COLO668 (cell line): ENCODE data around the gene NKAIN2.
"Not testable (repeated sequence)": the region's sequence is repeated elsewhere in the genome, so short reads cannot be mapped to it uniquely, and the experiment has no call there.

Source experiments
- DNase-seq: peaks from one replicate; lab custom pipeline; 2025; ENCODE audit not compliant: unreplicated experiment; lab: John Stamatoyannopoulos, UW

The NKAIN2 gene

DNA sequence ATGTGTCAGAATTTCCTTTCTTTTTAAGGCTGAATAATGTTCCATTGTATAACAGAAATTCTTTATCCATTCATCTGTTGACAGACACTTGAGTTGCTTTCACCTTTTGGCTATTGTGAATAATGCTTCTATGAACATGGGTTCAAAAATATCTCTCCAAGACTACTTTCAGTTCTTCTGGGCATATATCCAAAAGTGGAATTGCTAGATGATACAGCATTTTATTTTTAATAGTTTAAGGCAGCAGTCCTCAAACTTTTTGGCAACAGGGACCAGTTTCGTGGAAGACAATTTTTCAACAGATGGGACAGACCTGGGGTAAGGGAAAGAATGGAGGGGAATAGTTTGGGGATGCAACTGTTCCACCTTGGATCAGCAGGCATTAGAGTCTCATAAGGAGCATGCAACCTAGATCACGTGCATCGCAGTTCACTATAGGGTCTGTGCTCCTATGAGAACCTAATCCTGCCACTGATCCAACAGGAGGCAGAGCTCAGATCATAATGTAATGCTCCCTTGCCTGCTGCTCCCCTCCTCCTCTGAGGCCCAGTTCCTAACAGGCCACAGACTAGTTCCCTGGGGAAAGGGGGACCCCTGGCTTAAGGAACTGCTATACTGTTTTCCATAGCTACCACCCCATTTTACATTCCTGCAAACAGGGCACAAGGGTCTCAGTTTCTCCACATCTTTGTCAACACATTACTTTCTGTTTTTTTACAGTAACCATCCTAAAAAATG lies 918.6 kb downstream of the NKAIN2 start:
- DNase-seq, result no peak

DNA sequence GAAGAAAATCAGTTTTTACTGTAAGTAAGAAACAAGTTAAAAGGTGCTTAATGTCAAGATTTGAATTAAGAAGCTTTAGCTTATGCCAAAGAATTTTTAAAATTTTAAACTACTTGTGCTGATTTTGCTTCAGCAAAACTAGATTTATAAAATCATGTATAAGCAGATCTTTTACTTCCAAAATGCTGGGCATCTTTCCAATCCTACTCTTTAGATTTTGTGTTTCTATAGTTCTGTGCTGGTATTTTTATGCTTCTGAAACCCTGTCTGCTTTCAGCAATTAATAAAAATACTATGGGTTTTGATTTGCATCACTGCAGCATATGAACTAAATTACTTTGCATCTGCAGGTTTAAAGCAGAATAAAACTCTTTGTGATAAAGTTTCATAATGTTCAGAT lies 920.0 kb downstream of the NKAIN2 start:
- no peak for DNase-seq

DNA sequence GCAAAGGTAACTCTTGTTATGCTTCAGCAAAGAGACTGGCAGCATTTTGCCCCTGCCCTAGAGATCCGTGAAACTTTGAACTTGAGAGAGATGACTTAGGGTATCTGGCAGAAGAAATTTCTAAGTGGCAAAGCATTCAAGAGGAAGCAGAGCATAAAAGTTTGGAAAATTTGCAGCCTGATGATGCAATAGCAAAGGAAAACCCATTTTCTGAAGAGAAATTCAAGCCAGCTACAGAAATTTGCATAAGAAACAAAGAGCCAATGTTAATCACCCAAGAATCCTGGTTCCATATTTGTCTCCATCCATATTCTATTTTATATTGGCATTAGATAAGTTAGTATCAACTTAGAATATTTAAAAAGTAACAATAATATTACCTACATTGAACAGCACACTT lies 934.1 kb downstream of the NKAIN2 start:
- not testable (repeated sequence) for DNase-seq

DNA sequence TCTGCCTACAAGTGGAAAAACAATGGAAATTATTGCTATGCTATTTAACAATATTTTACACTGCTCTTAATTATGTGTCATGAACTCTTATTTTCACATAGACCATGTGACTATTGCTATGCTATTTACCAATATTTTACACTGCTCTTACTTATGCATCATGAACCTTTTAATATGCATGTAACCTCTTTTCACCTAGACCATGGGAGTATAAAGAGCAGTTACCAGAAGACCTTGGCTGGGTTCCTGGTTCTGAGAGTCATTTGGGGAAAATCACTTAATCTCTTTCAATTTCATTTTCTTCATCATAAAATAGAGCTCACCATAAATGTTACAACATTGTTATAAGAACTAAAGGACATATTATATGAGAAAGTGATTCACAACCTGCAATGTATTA lies 934.8 kb downstream of the NKAIN2 start:
- DNase-seq, result no peak

DNA sequence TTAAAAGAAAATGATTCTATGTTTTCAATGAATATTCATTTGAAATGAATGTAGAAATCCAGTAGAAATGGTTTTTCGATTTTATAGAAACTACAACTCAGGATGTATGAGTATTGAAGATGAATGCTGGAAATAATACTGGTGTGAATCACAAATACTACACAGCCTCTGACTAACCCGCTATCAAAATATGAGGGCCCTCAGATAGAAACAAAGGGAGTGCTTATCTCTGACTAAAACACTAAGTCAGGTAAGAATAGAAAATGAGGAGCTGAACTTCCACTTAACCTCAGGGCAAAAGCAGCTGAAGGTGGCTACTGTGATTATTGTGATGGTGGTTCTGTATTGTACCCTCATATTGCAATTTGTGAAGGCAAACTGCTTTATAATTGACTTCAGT lies 937.7 kb downstream of the NKAIN2 start:
- no peak for DNase-seq

DNA sequence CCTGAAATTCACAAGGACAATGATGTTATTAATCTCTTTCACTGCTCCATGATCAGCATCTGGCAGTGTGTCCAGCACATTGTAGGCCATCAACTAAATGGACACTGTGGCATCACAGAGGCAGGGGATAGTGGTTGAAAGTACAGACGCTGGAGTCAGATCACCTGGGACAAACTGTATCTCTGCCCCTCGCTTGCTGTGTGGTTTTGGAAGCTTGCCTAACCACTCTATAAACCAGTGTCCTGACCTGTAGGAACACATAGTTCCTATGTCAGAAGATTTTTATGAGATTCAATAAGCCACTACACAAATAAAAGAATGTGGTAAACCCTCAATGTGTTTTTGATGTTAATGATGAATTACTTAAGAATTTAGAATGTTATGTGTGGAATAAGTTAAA lies 939.3 kb downstream of the NKAIN2 start:
- no peak for DNase-seq

DNA sequence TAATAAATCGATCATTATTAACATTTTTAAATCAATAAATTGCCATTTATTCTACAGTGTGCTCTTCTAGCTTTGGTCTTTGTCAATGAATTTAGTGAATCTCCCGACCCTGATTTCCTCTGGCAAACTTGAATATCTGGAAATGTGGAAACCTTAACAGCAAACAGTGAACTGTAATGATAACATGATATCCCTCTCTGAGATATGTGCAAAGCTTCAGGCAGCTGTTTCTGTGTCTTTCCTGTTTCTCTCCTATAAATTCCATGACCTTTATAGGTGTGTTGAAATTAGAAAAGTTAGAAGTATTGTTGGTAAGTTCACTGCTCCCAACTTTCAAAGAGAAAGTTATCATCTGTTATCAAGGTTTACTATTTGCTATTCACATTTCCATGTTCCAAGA lies 939.8 kb downstream of the NKAIN2 start:
- no peak for DNase-seq

DNA sequence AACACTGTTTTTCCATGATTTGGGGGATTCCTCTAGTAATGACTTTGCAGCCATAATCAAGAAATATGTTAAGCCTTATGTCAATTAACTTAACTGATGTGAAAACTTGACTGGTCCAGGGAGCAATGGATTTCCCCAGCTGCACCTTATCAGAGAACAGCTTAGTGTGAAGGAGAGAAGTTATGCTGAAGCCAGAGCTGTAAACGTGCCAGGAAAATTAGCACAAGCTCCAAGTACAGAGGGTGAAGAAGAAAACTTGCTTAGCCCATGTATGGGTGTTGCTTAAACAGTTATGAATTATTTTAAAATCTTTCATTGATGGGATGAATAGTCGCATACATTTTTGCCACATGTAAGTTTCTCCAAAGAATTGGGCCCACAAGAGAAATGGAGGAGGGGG lies 943.7 kb downstream of the NKAIN2 start:
- DNase-seq, result no peak

DNA sequence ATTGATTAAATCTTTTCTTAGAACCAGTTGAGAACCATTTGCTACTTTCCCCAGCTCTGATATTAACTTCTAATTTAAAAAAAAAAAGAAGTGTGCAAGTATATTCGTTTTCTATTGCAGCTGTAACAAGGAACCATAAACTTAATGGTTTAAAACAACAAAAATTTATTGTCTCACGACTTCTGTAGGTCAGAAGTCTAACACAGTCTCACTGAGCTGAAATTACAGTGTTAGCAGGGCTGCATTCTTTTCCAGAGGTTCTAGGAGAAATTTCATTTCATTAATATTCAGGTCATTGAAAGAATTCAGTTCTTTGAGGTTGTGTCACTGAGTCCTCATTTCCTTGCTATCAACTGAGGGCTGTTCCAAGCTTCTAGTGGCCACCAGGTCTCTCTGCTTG lies 945.1 kb downstream of the NKAIN2 start:
- no peak for DNase-seq

DNA sequence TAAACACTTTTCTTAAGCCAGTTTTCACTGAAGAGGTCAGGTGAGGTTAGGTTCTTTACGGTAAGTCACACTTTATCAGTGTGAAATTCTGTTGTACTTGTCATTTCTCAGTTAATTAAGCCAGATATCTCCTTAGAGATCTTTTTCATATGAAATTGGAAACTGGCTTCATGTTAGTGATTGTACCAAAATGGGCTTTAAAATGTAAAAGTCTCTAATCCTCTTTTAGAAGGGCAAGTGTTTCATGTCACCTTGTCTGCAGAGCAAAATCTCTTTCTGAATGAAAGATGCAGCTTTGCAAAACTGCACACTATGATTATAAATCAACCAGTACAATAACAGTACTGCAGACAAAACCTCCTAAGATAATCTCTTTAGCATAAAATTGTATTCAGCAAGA lies 949.3 kb downstream of the NKAIN2 start:
- no peak for DNase-seq

DNA sequence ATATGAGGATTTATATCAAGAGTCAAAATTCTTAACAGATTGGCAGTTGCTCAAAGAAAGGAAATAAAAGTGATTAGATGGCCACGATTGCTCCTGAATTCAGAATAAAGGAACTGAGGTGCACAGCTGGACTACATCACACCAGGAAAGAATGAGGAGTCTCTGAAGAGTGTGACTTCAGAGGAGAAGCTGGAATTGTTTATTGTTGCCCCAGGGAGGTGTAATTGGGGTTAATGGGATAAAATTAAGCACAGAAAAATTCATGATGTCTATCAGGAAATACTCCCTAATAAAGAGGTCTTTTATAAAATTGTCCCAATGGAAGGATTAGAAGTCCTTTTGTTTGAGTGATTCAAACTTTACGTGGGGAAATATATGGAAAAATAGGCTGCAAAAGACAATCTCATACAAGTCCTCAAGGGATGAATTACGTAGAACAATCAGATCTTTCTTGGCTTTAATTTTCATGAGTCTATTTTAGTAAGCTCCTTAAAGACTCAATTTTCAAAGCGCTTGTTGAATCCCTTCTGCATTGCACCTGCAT lies 950.0 kb downstream of the NKAIN2 start:
- no peak for DNase-seq

DNA sequence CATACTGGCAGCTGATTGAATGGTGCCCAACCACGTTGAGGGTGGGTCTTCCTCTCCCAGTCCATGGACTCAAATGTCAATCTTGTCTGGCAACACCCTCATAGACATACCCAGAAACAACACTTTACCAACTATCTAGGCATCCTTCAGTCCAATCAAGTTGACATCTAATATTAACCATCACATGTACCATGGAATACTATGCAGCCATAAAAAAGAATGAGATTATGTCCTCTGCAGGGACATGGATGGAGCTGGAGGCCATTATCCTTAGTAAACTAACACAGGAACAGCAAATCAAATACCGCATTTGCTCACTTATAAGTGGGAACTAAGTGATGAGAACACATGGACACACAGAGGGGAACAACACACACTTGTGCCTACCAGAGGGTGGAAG lies 951.7 kb downstream of the NKAIN2 start:
- DNase-seq, result no peak

DNA sequence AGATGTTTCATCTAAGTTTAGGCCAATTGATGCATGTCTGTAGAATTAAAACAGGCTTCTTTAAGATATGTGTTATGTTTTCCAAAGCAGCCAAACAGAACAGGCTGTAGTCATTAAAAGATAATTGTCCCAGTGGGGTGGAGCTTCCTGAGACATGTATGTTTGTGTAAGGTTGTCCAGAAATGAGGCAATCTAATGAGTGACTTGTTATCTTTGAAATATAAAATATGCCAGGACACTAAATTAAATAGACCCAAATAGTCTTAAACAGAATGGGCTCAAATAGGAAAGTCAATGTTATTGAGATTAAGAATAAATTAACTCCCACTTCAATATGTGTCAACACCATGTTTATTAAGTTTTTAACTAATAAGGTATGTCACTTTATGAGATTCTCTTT lies 953.9 kb downstream of the NKAIN2 start:
- DNase-seq, result no peak

DNA sequence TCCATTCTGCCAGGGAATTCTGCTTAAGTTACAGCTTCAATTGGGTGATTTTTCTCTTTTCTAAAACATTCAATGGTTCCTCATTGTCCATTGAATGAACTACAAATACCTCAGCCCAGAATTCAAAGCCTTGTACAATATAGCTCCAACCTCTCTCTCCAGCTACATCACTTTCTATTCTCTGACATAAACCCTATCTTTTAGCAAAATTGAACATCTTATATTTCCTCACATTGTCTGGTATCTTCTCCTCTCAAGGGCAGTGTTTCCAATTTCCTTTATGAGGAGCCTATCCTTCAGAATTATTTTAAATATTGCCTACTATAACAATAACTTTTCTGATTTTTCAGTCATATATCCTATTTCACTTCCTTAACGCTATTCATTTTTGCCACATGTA lies 955.0 kb downstream of the NKAIN2 start:
- no peak for DNase-seq

DNA sequence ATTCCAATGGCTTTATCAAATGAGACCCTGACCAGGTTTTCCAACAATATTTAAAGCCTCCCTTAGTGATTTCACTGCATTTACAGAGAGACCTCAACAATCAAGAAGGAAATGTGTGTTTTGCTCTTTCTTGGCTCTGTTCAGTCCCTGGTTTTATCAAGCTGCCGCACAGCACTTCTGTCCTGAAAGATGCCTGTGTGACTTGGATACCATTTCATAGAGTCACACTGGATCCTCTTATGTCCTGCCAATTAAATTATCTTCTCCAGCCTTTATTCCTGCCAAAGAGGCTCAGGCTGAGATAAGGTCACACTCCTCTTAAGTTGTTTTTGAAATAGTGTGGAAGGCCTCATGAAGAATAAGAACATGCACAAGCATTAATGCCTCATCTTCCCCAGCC lies 961.6 kb downstream of the NKAIN2 start:
- no peak for DNase-seq

DNA sequence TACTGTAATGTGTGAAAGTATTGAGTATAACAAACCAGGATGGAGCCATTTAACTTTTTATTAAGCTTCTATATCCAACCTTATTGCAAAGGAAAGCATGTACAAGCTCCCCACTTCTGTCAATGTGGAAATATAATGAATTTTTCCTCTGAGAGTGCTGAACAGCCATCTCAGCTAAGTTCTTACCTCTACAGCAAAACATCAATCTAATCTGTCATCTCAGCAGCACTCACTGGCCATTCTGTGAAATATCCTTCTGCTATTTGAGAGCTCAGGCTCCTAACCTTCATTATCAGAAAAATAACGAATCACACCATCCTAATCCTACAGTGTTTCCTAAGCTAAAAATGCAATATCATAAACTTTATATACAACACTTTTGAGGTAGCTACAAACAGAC lies 964.6 kb downstream of the NKAIN2 start:
- no peak for DNase-seq

DNA sequence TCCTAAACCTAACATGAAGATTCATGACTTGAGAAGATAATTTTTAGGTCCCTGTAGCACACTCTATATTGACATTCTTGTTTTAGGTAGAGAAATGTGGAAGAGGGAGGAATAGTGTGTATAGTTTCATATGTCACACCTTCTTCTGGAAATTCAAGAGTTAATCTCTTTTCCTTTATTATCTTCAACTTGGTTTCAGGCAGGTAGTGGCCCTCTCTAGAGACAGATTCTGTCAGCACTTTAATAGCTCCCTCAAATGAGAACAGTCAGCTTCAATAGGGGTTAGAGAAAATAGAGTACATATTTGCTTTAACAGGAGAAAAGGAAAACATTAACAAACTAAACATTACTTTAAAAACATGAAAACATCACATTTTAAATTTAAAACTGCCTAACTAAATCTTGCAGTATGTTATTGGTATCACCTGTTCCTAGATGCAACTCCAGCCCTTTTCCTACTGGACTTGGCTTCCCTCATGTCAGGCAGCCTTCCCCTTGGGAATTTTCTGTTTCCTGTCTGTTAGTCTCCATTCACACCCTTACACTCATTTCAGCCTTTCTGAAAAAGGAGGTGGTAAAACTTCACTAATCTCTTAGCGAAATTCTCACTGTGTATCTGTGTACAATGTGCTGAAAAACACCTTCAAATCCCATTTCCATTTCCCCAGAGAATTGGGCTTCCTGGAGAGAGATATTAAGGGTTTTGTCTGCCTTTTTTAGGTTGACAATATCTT lies 966.3 kb downstream of the NKAIN2 start:
- no peak for DNase-seq

DNA sequence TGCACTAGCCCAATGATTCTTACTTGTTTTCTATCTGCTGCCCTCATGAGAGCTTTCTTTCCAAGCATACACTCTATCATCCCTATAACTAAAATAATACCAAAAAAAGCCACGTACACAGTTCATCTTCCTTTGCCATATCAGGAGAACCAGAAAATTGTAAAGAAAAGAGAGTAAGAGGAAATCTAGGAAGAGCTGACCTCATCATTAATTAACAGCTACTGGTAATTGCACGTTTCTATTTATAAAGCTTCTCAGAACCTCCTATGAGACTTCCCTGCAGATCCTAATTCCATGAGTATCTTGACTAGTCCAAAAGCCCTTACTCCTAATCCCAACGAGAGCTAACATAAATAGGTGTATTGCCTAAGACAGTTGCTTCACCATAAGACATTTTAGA lies 967.1 kb downstream of the NKAIN2 start:
- no peak for DNase-seq

DNA sequence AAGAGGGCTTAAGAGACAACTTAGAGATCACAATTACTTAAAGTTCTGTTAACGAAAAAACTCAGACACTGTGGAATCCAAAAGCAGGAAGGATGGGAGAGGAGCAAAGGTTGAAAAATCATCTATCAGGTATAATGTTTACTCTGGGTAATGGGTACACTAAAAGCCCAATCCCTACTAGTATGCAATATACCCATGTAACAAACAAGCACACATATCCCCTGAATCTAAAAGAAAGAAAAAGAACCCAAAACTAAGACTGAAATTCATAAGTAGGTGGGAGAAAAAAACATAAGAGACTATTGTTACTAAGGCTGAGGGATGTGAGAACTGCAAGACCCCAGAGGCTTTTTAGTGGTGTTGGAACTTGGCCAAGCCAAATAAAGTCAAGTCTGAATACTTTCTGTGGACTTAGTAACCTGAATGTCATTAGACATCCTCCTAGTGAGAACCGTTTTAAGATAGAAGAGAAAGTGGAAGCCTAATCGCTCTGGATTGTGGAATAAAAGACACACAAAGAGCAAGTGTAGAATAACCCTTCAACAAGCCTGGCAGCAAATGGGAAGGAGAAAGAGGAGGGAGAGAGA lies 969.2 kb downstream of the NKAIN2 start:
- DNase-seq, result no peak

DNA sequence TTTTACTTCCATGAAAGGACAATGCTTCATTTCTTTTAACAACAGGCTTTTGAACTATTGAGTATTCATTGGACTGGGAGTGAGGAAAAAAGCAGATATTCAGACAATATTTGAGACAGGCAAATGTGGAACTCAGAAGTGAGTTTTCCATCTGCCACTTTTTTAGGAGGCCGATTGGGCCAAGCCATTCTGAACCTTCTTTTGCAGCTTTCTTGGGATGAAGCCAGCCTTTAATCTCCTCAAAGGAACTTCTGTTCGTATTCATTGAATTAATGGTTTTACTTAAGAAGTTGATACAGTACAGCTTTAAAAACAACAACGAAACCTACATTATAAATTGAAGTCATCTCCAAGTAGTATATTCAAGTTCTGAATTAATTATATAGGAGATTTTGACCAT lies 971.5 kb downstream of the NKAIN2 start:
- DNase-seq, result no peak

DNA sequence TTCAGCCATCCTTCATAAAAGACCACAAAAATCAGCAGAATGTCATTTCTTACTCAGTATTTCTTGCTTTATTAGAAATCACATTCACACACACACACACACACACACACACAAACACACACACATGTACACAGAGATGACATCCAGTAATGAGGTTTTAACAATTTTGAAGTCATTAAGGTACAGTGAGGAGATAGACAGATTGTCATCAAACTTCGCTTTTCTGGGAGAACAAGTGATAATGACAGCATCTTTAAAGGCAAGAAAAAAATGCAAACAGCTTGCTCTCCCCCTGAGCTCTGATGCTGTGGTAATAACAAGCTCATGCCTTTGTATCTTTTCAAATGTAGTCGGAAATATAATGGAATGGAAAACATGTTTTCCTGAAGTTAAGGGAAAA lies 974.2 kb downstream of the NKAIN2 start:
- DNase-seq, result no peak

DNA sequence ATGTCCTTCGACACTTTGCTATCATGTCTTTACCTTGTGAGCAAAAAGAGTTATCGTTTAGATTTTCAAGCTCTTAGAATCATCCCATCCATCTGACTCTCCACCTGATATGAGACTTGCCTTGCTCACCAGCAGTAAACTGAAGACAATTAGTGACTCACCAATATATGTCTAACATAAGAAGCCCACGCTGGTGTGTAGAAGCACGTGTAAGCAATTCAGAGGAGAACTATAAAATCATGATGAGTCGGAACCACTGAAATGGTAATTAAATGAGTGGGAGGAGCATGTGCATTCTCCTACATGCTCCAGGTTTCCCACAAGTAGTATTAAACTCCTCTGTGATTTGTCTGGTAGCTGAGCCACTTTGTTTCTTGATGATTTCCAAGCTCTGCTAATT lies 977.0 kb downstream of the NKAIN2 start:
- DNase-seq, result no peak
